GM19438 (cell line): ENCODE measurements around the gene CS.
A peak's percentile ranks its signal among the peaks of the same experiment; 100 is the strongest.
"Not testable (repeated sequence)": the region's sequence is repeated elsewhere in the genome, so short reads cannot be mapped to it uniquely, and the experiment has no call there.

Source experiments
- ATAC-seq: cut with Tn5 transposase; IDR thresholded peaks from one replicate; pipeline ENCODE4 v1.9.1; 2021; ENCODE audit warnings: low read depth; ENCODE audit not compliant: unreplicated experiment

The CS gene

GRCh38 chr12:56282579-56282978 is 17.6 kb downstream of the CS start:
- ATAC-seq: no peak

- ATAC-seq: no peak
These were observed 18.1 kb downstream of the CS start for GRCh38 chr12:56282030-56282429.

- no peak for ATAC-seq
These were observed 19.3 kb downstream of the CS start for GRCh38 chr12:56280849-56281248.

GRCh38 chr12:56278905-56279304 is 21.2 kb downstream of the CS start:
- ATAC-seq: no peak

GRCh38 chr12:56274299-56274698 is 25.8 kb downstream of the CS start:
- ATAC-seq: no peak

GRCh38 chr12:56272468-56272867 is 27.7 kb downstream of the CS start:
- ATAC-seq: not testable (repeated sequence)

GRCh38 chr12:56271031-56271430 is 29.1 kb downstream of the CS start:
- no peak for ATAC-seq

- ATAC-seq: peak; percentile 3
These were observed 32.6 kb downstream of the CS start for GRCh38 chr12:56267443-56268071.

- ATAC-seq: peak; percentile 82
These were observed 33.3 kb downstream of the CS start, which contains the start of gene COQ10A for GRCh38 chr12:56266693-56267442. Gene COQ10A (plus strand): TSS chr12:56266942. CDS start chr12:56267119, 177 bp downstream.

- ATAC-seq: not testable (repeated sequence)
These were observed 34.0 kb downstream of the CS start for GRCh38 chr12:56266068-56266692.

- ATAC-seq: not testable (repeated sequence)
These were observed 37.2 kb downstream of the CS start for GRCh38 chr12:56262955-56263354.

GRCh38 chr12:56261503-56262232 is 38.5 kb downstream of the CS start:
- ATAC-seq: no peak

- no peak for ATAC-seq
These were observed 39.2 kb downstream of the CS start for GRCh38 chr12:56260921-56261320.

GRCh38 chr12:56260380-56260779 is 39.8 kb downstream of the CS start:
- no peak for ATAC-seq

GRCh38 chr12:56258820-56259183 is 41.3 kb downstream of the CS start:
- no peak for ATAC-seq

- peak; percentile 89 for ATAC-seq
These were observed 41.9 kb downstream of the CS start, which contains the start of gene ANKRD52 for GRCh38 chr12:56258068-56258819. Gene ANKRD52 (minus strand): TSS chr12:56258384. CDS start chr12:56258269, 115 bp downstream.

- ATAC-seq: no peak
These were observed 42.6 kb downstream of the CS start for GRCh38 chr12:56257491-56258067.

GRCh38 chr12:56257071-56257470 is 43.1 kb downstream of the CS start:
- ATAC-seq: no peak

- ATAC-seq: no peak
These were observed 43.7 kb downstream of the CS start for GRCh38 chr12:56256326-56256960.
